Parathyroid adenoma (tissue), 2 donors: ENCODE data around the gene LARGE1.

Source experiments
- H2AFZ ChIP-seq: fragments of 300-600 bp; sonication (generic); one replicate; pipeline ENCODE4 v1.7.0; 2017; ENCODE audit warnings: antibody characterized with exemption, mild to moderate bottlenecking
- H3K27ac ChIP-seq: fragments of 300-600 bp; sonication (generic); one replicate; pipeline ENCODE4 v1.7.0; 2017
- H3K27me3 ChIP-seq: fragments of 300-600 bp; sonication (generic); one replicate; pipeline ENCODE4 v1.7.0; 2017; ENCODE audit warnings: low read length; ENCODE audit not compliant: control insufficient read depth, insufficient read depth
- H3K36me3 ChIP-seq: fragments of 300-600 bp; sonication (generic); one replicate; pipeline ENCODE4 v1.7.0; 2017; ENCODE audit warnings: low read length; ENCODE audit not compliant: control insufficient read depth, insufficient read depth
- H3K4me1 ChIP-seq: fragments of 300-600 bp; sonication (generic); one replicate; pipeline ENCODE4 v1.7.0; 2017; ENCODE audit warnings: control low read depth
- H3K4me2 ChIP-seq: fragments of 300-600 bp; sonication (generic); one replicate; pipeline ENCODE4 v1.7.0; 2017; ENCODE audit warnings: low read length
- H3K4me3 ChIP-seq: fragments of 300-600 bp; sonication (generic); one replicate; pipeline ENCODE4 v1.7.0; 2017; ENCODE audit warnings: low read depth, low read length
- H3K79me2 ChIP-seq: fragments of 300-600 bp; sonication (generic); one replicate; pipeline ENCODE4 v1.7.0; 2017; ENCODE audit warnings: control low read depth
- H3K9ac ChIP-seq: fragments of 300-600 bp; sonication (generic); one replicate; pipeline ENCODE4 v1.7.0; 2017; ENCODE audit warnings: mild to moderate bottlenecking
- H3K9me3 ChIP-seq: fragments of 300-600 bp; sonication (generic); one replicate; pipeline ENCODE4 v1.7.0; 2017; ENCODE audit warnings: low read length; ENCODE audit not compliant: control insufficient read depth
- CTCF ChIP-seq: fragments of 300-600 bp; sonication (generic); IDR thresholded peaks from one replicate; pipeline ENCODE4 v1.7.0; 2017; ENCODE audit warnings: antibody characterized with exemption, mild to moderate bottlenecking
- donor health status: primary hyperparathyroidism.

Gene LARGE1

GRCh38 chr22:33565580-33565995, 354.7 kb downstream of the LARGE1 start:
- H3K9me3 ChIP-seq, result no peaks in the 10 kb centered on the region
- no peak overlapping the region for H3K27ac ChIP-seq
- no peak overlapping the region for H3K4me3 ChIP-seq
- H3K79me2 ChIP-seq, result no peaks in the 10 kb centered on the region
- no peaks in the 10 kb centered on the region for H3K36me3 ChIP-seq
- no peaks in the 10 kb centered on the region for H3K4me1 ChIP-seq
- H3K9ac ChIP-seq, result no peak overlapping the region
- no peak overlapping the region for H3K4me2 ChIP-seq
- no peak for TF ChIP-seq CTCF
- no peaks in the 10 kb centered on the region for H3K27me3 ChIP-seq
- H2AFZ ChIP-seq, result no peak overlapping the region

GRCh38 chr22:33564683-33565082, 355.6 kb downstream of the LARGE1 start:
- Histone ChIP-seq H3K79me2 (no peaks in the 10 kb centered on the region), H3K4me3 (no peak overlapping the region), H3K27ac (no peak overlapping the region), H3K4me2 (no peak overlapping the region), H3K27me3 (no peaks in the 10 kb centered on the region), H3K9ac (no peak overlapping the region), H3K9me3 (no peaks in the 10 kb centered on the region), H3K4me1 (no peaks in the 10 kb centered on the region), H2AFZ (no peak overlapping the region), H3K36me3 (no peaks in the 10 kb centered on the region)
- no peak for TF ChIP-seq CTCF

DNA sequence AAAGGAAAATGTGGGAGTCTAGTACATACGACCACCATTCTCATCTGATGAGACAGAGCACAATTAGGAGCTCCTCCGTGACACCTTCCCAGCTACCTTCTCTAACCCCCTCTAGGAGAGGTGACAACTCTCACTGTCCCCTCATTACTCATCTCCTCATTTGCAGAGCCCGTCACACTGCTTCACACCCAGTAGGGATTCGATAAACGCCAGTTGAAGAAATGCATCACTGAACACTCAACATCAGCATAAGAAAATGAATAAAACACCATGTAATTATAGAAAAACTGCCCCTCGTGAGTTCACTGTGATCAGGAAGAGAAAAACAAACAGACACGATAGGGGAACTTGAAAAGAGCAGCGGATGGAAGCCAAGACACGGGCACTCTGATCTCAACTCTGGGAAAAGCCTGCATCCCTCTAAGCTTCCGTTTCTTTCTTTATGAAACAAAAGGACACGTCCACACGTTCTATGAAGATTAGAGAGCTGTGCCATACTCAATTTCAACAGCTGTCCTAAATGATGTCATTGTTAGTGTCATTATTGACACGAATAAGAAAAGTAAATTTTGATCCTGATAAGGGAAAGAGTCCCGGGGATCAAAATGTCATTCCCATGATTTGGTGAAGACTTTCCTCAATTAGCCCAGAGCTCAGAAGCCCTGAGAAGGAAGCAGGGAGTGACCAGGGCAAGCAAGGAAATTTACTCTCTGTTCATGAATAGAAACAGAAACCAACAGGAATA, 356.9 kb downstream of the LARGE1 start:
- Histone ChIP-seq H3K27ac (peak overlapping the region; percentile 57), H3K4me3 (no peak overlapping the region), H3K9ac (no peak overlapping the region), H2AFZ (no peak overlapping the region), H3K27me3 (no peaks in the 10 kb centered on the region), H3K79me2 (no peaks in the 10 kb centered on the region), H3K4me1 (no peaks in the 10 kb centered on the region), H3K4me2 (no peak overlapping the region), H3K9me3 (no peaks in the 10 kb centered on the region), H3K36me3 (no peaks in the 10 kb centered on the region)
- TF ChIP-seq CTCF, result no peak

GRCh38 chr22:33562501-33562900, 357.8 kb downstream of the LARGE1 start:
- Histone ChIP-seq H3K27me3 (no peaks in the 10 kb centered on the region), H2AFZ (no peak overlapping the region), H3K79me2 (no peaks in the 10 kb centered on the region), H3K27ac (no peak overlapping the region), H3K36me3 (no peaks in the 10 kb centered on the region), H3K4me3 (no peak overlapping the region), H3K4me2 (no peak overlapping the region), H3K9me3 (no peaks in the 10 kb centered on the region), H3K4me1 (no peaks in the 10 kb centered on the region), H3K9ac (no peak overlapping the region)
- no peak for TF ChIP-seq CTCF
